ENCODE results near the gene OR10G7.

OR10G7 gene

GRCh38 chr11:124041254-124041653 is at the start of gene OR10G7:
Gene OR10G7 (minus strand): TSS chr11:124041325. CDS start chr11:124039001, 2,324 bp downstream.
- no peaks in the 10 kb centered on the region for H3K4me1 ChIP-seq (ENCODE audit: control insufficient read depth, insufficient read depth, low read length)
- H3K27ac ChIP-seq (ENCODE audit: low read length) = no peak within 1 kb of the TSS
- no peaks in the 10 kb centered on the region for H3K9me3 ChIP-seq (ENCODE audit: control insufficient read depth, insufficient read depth, low read length)
- H3K27me3 ChIP-seq (ENCODE audit: control insufficient read depth, insufficient read depth, low read length) = no peaks in the 10 kb centered on the region
- H3K4me3 ChIP-seq (ENCODE audit: low read length) = no peak within 1 kb of the TSS
- no CpG with 5 or more reads among the region's 1 CpG for WGBS (ENCODE audit: insufficient coverage, insufficient read length)
- DNase-seq (ENCODE audit: low read depth, low spot score) = no peak
- no peaks in the 10 kb centered on the region for H3K36me3 ChIP-seq (ENCODE audit: control insufficient read depth, insufficient read depth, low read length)

- Histone ChIP-seq H3K4me3 (ENCODE audit: low read length) (no peak overlapping the region), H3K36me3 (ENCODE audit: control insufficient read depth, insufficient read depth, low read length) (no peaks in the 10 kb centered on the region), H3K4me1 (ENCODE audit: control insufficient read depth, insufficient read depth, low read length) (no peaks in the 10 kb centered on the region), H3K9me3 (ENCODE audit: control insufficient read depth, insufficient read depth, low read length) (no peaks in the 10 kb centered on the region), H3K27ac (ENCODE audit: low read length) (no peak overlapping the region), H3K27me3 (ENCODE audit: control insufficient read depth, insufficient read depth, low read length) (no peaks in the 10 kb centered on the region)
- DNase-seq (ENCODE audit: low read depth, low spot score) = no peak
- WGBS (ENCODE audit: insufficient coverage, insufficient read length) = no CpG with 5 or more reads among the region's 10 CpGs
Observed at GRCh38 chr11:124085997-124086846, 45.1 kb upstream of the OR10G7 start.

GRCh38 chr11:124085583-124085982 is 44.5 kb upstream of the OR10G7 start:
- no peaks in the 10 kb centered on the region for H3K9me3 ChIP-seq (ENCODE audit: control insufficient read depth, insufficient read depth, low read length)

GRCh38 chr11:124082371-124082770 is 41.2 kb upstream of the OR10G7 start:
- no peaks in the 10 kb centered on the region for H3K4me1 ChIP-seq (ENCODE audit: control insufficient read depth, insufficient read depth, low read length)
- no peak overlapping the region for H3K27ac ChIP-seq (ENCODE audit: low read length)
- no peaks in the 10 kb centered on the region for H3K36me3 ChIP-seq (ENCODE audit: control insufficient read depth, insufficient read depth, low read length)
- no CpG with 5 or more reads among the region's 4 CpGs for WGBS (ENCODE audit: insufficient coverage, insufficient read length)
- no peak overlapping the region for H3K4me3 ChIP-seq (ENCODE audit: low read length)
- no peaks in the 10 kb centered on the region for H3K27me3 ChIP-seq (ENCODE audit: control insufficient read depth, insufficient read depth, low read length)
- no peaks in the 10 kb centered on the region for H3K9me3 ChIP-seq (ENCODE audit: control insufficient read depth, insufficient read depth, low read length)
- no peak for DNase-seq (ENCODE audit: low read depth, low spot score)

More at GRCh38 chr11:124085583-124085982, 44.5 kb upstream of the OR10G7 start:
- Histone ChIP-seq H3K4me1 (ENCODE audit: control insufficient read depth, insufficient read depth, low read length) (no peaks in the 10 kb centered on the region), H3K4me3 (ENCODE audit: low read length) (no peak overlapping the region), H3K27me3 (ENCODE audit: control insufficient read depth, insufficient read depth, low read length) (no peaks in the 10 kb centered on the region), H3K27ac (ENCODE audit: low read length) (no peak overlapping the region), H3K36me3 (ENCODE audit: control insufficient read depth, insufficient read depth, low read length) (no peaks in the 10 kb centered on the region)
- no CpG with 5 or more reads among the region's 3 CpGs for WGBS (ENCODE audit: insufficient coverage, insufficient read length)
- no peak for DNase-seq (ENCODE audit: low read depth, low spot score)

- Histone ChIP-seq H3K9me3 (ENCODE audit: control insufficient read depth, insufficient read depth, low read length) (no peaks in the 10 kb centered on the region), H3K4me3 (ENCODE audit: low read length) (no peak overlapping the region), H3K27ac (ENCODE audit: low read length) (no peak overlapping the region), H3K4me1 (ENCODE audit: control insufficient read depth, insufficient read depth, low read length) (no peaks in the 10 kb centered on the region), H3K27me3 (ENCODE audit: control insufficient read depth, insufficient read depth, low read length) (no peaks in the 10 kb centered on the region), H3K36me3 (ENCODE audit: control insufficient read depth, insufficient read depth, low read length) (no peaks in the 10 kb centered on the region)
- no CpG with 5 or more reads among the region's 3 CpGs for WGBS (ENCODE audit: insufficient coverage, insufficient read length)
- no peak for DNase-seq (ENCODE audit: low read depth, low spot score)
Observed at GRCh38 chr11:124081483-124081882, 40.4 kb upstream of the OR10G7 start.

GRCh38 chr11:124080327-124081001 is 39.3 kb upstream of the OR10G7 start:
- WGBS (ENCODE audit: insufficient coverage, insufficient read length) = no CpG with 5 or more reads among the region's 8 CpGs
- no peak for DNase-seq (ENCODE audit: low read depth, low spot score)
- no peaks in the 10 kb centered on the region for H3K4me1 ChIP-seq (ENCODE audit: control insufficient read depth, insufficient read depth, low read length)
- no peak overlapping the region for H3K4me3 ChIP-seq (ENCODE audit: low read length)
- H3K27ac ChIP-seq (ENCODE audit: low read length) = no peak overlapping the region
- H3K27me3 ChIP-seq (ENCODE audit: control insufficient read depth, insufficient read depth, low read length) = no peaks in the 10 kb centered on the region
- H3K9me3 ChIP-seq (ENCODE audit: control insufficient read depth, insufficient read depth, low read length) = no peaks in the 10 kb centered on the region
- H3K36me3 ChIP-seq (ENCODE audit: control insufficient read depth, insufficient read depth, low read length) = no peaks in the 10 kb centered on the region

GRCh38 chr11:124079631-124080326 is 38.7 kb upstream of the OR10G7 start:
- Histone ChIP-seq H3K9me3 (ENCODE audit: control insufficient read depth, insufficient read depth, low read length) (no peaks in the 10 kb centered on the region), H3K27me3 (ENCODE audit: control insufficient read depth, insufficient read depth, low read length) (no peaks in the 10 kb centered on the region), H3K4me1 (ENCODE audit: control insufficient read depth, insufficient read depth, low read length) (no peaks in the 10 kb centered on the region), H3K36me3 (ENCODE audit: control insufficient read depth, insufficient read depth, low read length) (no peaks in the 10 kb centered on the region), H3K4me3 (ENCODE audit: low read length) (no peak overlapping the region), H3K27ac (ENCODE audit: low read length) (no peak overlapping the region)
- no peak for DNase-seq (ENCODE audit: low read depth, low spot score)
- no CpG with 5 or more reads among the region's 8 CpGs for WGBS (ENCODE audit: insufficient coverage, insufficient read length)

GRCh38 chr11:124078591-124078990 is 37.5 kb upstream of the OR10G7 start:
- Histone ChIP-seq H3K4me1 (ENCODE audit: control insufficient read depth, insufficient read depth, low read length) (no peaks in the 10 kb centered on the region), H3K27me3 (ENCODE audit: control insufficient read depth, insufficient read depth, low read length) (no peaks in the 10 kb centered on the region), H3K4me3 (ENCODE audit: low read length) (no peak overlapping the region), H3K36me3 (ENCODE audit: control insufficient read depth, insufficient read depth, low read length) (no peaks in the 10 kb centered on the region), H3K9me3 (ENCODE audit: control insufficient read depth, insufficient read depth, low read length) (no peaks in the 10 kb centered on the region), H3K27ac (ENCODE audit: low read length) (no peak overlapping the region)
- WGBS (ENCODE audit: insufficient coverage, insufficient read length) = no CpG with 5 or more reads among the region's 2 CpGs
- no peak for DNase-seq (ENCODE audit: low read depth, low spot score)

- H3K27me3 ChIP-seq (ENCODE audit: control insufficient read depth, insufficient read depth, low read length) = no peaks in the 10 kb centered on the region
- no CpG with 5 or more reads among the region's 1 CpG for WGBS (ENCODE audit: insufficient coverage, insufficient read length)
Observed at GRCh38 chr11:124077266-124077665, 36.1 kb upstream of the OR10G7 start.

GRCh38 chr11:124075841-124076651 is 34.9 kb upstream of the OR10G7 start:
- WGBS (ENCODE audit: insufficient coverage, insufficient read length) = no CpG with 5 or more reads among the region's 36 CpGs
- Histone ChIP-seq H3K4me1 (ENCODE audit: control insufficient read depth, insufficient read depth, low read length) (no peaks in the 10 kb centered on the region), H3K9me3 (ENCODE audit: control insufficient read depth, insufficient read depth, low read length) (no peaks in the 10 kb centered on the region), H3K4me3 (ENCODE audit: low read length) (no peak overlapping the region), H3K27me3 (ENCODE audit: control insufficient read depth, insufficient read depth, low read length) (no peaks in the 10 kb centered on the region), H3K27ac (ENCODE audit: low read length) (no peak overlapping the region), H3K36me3 (ENCODE audit: control insufficient read depth, insufficient read depth, low read length) (no peaks in the 10 kb centered on the region)
- DNase-seq (ENCODE audit: low read depth, low spot score) = no peak

More at GRCh38 chr11:124077266-124077665, 36.1 kb upstream of the OR10G7 start:
- H3K4me1 ChIP-seq (ENCODE audit: control insufficient read depth, insufficient read depth, low read length) = no peaks in the 10 kb centered on the region
- no peak for DNase-seq (ENCODE audit: low read depth, low spot score)
- H3K9me3 ChIP-seq (ENCODE audit: control insufficient read depth, insufficient read depth, low read length) = no peaks in the 10 kb centered on the region
- H3K27ac ChIP-seq (ENCODE audit: low read length) = no peak overlapping the region
- H3K36me3 ChIP-seq (ENCODE audit: control insufficient read depth, insufficient read depth, low read length) = no peaks in the 10 kb centered on the region
- no peak overlapping the region for H3K4me3 ChIP-seq (ENCODE audit: low read length)

Measured in iPS DF 6.9 (cell line).